GM12873 (cell line): ENCODE measurements around the gene BMPR1B.

ENCODE experiments used
- TF ChIP-seq, protein P1 (sequence below): IDR thresholded peaks from 2 replicates; pipeline ENCODE4 v1.5.1; 2012; ENCODE audit warnings: low read depth, mild to moderate bottlenecking, moderate library complexity, low read length, control low read depth; ENCODE audit not compliant: insufficient read depth; ENCODE audit errors: missing control alignments

Gene BMPR1B

DNA sequence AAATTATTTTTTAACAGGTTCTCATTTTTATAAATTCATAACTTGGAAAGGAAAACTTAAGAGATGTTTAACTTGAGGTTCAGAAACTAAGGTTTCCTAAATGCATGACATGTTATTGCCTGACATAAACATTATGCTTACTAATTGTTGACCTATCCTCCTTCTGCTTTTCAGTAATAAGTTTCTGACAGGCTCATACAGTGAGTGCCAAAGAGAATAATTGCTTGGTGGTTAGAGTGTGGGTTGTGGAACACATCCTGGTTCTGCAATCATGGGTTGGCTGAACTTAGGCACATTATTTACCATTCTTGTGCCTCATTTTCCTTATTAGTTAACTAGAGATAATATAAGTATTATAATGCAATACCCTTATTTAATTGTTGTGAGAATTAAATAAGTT is 56.5 kb downstream of the BMPR1B start:
- TF ChIP-seq, protein P1, sequence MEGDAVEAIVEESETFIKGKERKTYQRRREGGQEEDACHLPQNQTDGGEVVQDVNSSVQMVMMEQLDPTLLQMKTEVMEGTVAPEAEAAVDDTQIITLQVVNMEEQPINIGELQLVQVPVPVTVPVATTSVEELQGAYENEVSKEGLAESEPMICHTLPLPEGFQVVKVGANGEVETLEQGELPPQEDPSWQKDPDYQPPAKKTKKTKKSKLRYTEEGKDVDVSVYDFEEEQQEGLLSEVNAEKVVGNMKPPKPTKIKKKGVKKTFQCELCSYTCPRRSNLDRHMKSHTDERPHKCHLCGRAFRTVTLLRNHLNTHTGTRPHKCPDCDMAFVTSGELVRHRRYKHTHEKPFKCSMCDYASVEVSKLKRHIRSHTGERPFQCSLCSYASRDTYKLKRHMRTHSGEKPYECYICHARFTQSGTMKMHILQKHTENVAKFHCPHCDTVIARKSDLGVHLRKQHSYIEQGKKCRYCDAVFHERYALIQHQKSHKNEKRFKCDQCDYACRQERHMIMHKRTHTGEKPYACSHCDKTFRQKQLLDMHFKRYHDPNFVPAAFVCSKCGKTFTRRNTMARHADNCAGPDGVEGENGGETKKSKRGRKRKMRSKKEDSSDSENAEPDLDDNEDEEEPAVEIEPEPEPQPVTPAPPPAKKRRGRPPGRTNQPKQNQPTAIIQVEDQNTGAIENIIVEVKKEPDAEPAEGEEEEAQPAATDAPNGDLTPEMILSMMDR = no peak

DNA sequence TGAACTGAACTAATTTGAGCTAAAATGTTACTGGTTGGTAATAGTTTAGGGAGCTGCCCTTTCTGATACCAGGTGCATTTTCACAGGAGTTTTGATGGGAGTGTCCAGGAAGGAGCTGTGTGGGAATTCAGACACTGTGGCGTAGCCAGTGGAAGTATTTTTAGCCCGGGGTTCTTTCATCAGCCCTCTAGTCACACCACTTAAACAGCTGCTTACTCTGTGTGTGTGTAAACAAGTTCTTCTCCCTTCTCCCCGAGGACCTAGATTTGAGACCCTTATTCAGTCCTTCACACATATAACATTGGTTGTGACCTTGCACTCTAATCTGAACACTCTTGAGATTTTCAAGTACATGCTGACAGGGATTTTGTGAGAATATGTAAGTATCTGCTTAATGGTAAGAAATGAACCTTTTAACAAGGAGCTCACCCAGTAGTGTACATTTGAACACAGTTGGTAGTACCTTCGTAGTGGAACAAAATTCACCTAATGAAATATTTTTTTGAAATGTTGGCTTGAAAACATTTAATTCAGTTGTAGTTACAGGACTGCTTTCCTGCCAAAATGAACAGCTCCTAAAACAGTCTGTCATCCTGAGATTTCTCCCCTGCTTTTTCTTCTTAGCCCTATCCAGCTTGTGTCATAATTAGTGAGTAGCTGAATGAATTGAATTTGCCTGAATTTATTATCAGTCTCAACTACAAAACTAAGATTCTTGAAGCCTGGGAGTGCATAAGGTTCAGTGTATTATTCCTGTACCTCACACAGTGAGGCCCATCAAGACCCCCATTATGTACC is 61.8 kb downstream of the BMPR1B start:
- TF ChIP-seq, protein P1 = no peak

DNA sequence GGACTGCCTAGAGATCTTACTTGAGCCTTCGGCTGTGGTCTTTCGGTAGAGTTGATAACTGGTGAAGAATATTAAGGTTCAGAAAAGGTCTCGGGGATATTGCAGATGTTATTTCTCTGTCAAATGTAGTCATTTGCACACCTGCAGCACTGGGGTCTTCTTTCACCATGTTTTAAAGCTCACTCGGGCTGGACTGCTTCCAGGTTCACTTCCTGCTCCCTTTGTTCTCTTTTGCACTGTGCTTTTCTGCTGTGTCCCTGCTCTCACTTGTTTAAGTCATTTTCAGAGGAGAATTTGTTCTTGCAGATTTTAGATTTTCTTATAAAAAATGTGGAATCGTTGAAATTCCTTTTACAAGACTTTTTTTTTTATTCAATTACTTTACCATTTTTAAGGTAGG is 68.5 kb downstream of the BMPR1B start:
- TF ChIP-seq, protein P1 = no peak

DNA sequence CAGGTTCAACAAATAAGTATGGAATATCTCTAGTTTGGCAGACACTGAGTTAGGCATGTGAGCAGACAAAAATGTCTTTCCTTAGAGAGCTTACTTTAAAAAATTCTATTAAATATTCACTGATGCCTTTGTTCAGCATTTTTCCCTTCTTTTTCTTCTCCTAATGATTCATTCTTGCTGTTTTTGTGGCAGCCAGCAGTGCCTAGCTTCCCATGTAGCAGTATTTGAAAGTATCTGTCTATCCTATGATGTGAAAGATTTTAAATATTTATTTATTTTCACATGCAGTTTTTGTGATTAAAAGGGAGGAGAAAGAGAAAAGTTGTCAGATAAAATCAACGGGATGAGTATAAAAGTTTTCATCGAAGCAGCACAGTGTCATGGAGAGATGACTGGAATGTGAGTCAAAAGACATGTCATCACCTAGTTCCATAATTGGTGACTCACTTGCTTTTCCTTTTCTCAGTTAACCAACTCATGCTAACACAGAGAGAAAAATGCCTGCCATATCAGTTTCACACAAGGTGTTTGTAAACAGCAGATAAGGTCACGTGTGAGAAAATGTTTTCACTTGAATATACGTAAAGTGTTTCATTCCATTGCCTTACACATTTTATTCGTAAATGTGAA is 69.8 kb downstream of the BMPR1B start:
- TF ChIP-seq, protein P1 = no peak

DNA sequence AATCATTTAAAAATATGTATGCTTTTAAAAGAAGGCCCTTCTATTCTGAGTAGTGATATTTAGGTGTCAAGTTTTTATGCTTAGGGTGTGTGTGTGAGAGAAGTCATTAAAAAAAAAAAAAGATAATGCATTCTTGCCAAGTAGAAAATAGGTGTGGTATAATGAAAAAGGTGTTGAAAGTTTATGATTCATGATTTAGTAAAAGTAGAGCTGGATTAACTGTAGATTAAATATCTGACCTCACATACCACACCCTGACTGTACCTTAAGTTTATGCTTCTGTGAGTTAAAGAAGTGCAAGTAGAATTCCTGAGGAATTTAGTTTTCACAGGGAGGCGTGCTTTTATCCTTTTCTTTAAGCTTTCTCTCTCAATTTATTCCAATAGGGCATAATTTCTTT is 71.1 kb downstream of the BMPR1B start:
- TF ChIP-seq, protein P1 = no peak

DNA sequence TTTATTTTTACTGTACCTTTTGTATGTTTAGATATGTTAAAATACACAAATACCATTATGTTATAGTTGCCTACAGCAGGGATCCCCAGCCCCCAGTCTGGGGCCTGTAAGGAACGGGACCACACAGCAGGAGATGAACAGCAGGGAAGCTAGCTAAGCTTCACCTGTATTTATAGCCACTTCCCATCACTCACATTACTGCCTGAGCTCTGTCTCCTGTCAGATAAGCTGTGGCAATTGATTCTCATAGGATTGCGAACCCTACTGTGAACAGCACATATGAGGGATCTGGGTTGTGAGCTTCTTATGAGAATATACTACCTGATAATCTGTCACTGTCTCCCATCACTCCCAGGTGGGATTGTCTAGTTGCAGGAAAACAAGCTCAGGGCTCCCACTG is 73.9 kb downstream of the BMPR1B start:
- TF ChIP-seq, protein P1 = no peak

DNA sequence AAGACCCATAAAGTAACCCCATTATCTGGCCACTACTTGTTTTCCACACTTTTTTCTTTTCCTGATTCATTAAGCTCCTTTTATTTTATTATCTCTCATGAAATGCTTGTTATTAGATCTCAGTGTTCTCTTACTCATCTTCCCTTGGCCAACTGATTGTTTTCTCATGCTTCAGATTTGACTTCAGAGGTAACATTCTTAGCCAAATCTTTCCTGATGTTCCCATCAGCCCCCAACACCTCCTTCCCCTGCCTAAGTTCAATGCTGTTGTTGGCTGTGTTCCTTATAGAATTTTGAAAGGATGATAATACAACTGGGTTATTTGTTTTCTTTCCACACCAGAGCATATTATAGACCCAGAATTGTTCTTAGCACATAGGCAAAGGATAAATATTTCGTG is 75.6 kb downstream of the BMPR1B start:
- TF ChIP-seq, protein P1 = no peak
